ENCODE data around the gene GABARAPL1.

GABARAPL1 gene

GRCh38 chr12:10236720-10237119 is 24.0 kb downstream of the GABARAPL1 start:
- no peak for TF ChIP-seq GATA3 (IDR thresholded peaks at IDR 0.05; ENCODE audit: low read depth, low read length)
- no peak for TF ChIP-seq GATA2 (IDR thresholded peaks at IDR 0.05; ENCODE audit: low read depth, low read length)

- TF ChIP-seq GATA2 (IDR thresholded peaks at IDR 0.05; ENCODE audit: low read depth, low read length) (no peak), GATA3 (IDR thresholded peaks at IDR 0.05; ENCODE audit: low read depth, low read length) (no peak)
Observed at GRCh38 chr12:10238526-10238925, 25.8 kb downstream of the GABARAPL1 start.

GRCh38 chr12:10241290-10241689 is 28.6 kb downstream of the GABARAPL1 start:
- no peak for TF ChIP-seq GATA2 (IDR thresholded peaks at IDR 0.05; ENCODE audit: low read depth, low read length)
- no peak for TF ChIP-seq GATA3 (IDR thresholded peaks at IDR 0.05; ENCODE audit: low read depth, low read length)

- no peak for TF ChIP-seq GATA2 (IDR thresholded peaks at IDR 0.05; ENCODE audit: low read depth, low read length)
- no peak for TF ChIP-seq GATA3 (IDR thresholded peaks at IDR 0.05; ENCODE audit: low read depth, low read length)
Observed at GRCh38 chr12:10241727-10242126, 29.1 kb downstream of the GABARAPL1 start.

GRCh38 chr12:10242539-10242938 is 29.9 kb downstream of the GABARAPL1 start:
- no peak for TF ChIP-seq GATA3 (IDR thresholded peaks at IDR 0.05; ENCODE audit: low read depth, low read length)
- TF ChIP-seq GATA2 (IDR thresholded peaks at IDR 0.05; ENCODE audit: low read depth, low read length) = no peak

GRCh38 chr12:10243818-10244520 is 31.3 kb downstream of the GABARAPL1 start:
- no peak for TF ChIP-seq GATA2 (IDR thresholded peaks at IDR 0.05; ENCODE audit: low read depth, low read length)
- TF ChIP-seq GATA3 (IDR thresholded peaks at IDR 0.05; ENCODE audit: low read depth, low read length) = no peak

GRCh38 chr12:10247436-10248058 is 34.9 kb downstream of the GABARAPL1 start:
- TF ChIP-seq GATA2 (IDR thresholded peaks at IDR 0.05; ENCODE audit: low read depth, low read length) (no peak), GATA3 (IDR thresholded peaks at IDR 0.05; ENCODE audit: low read depth, low read length) (no peak)

- TF ChIP-seq GATA3 (IDR thresholded peaks at IDR 0.05; ENCODE audit: low read depth, low read length) = no peak
- no peak for TF ChIP-seq GATA2 (IDR thresholded peaks at IDR 0.05; ENCODE audit: low read depth, low read length)
Observed at GRCh38 chr12:10249690-10250455, 37.2 kb downstream of the GABARAPL1 start.

GRCh38 chr12:10251669-10252068 is 39.0 kb downstream of the GABARAPL1 start:
- TF ChIP-seq GATA2 (IDR thresholded peaks at IDR 0.05; ENCODE audit: low read depth, low read length) = no peak
- no peak for TF ChIP-seq GATA3 (IDR thresholded peaks at IDR 0.05; ENCODE audit: low read depth, low read length)

GRCh38 chr12:10252201-10252600 is 39.5 kb downstream of the GABARAPL1 start:
- TF ChIP-seq GATA2 (IDR thresholded peaks at IDR 0.05; ENCODE audit: low read depth, low read length) (no peak), GATA3 (IDR thresholded peaks at IDR 0.05; ENCODE audit: low read depth, low read length) (no peak)

GRCh38 chr12:10256064-10256463 is 43.4 kb downstream of the GABARAPL1 start:
- TF ChIP-seq GATA3 (IDR thresholded peaks at IDR 0.05; ENCODE audit: low read depth, low read length) = no peak
- no peak for TF ChIP-seq GATA2 (IDR thresholded peaks at IDR 0.05; ENCODE audit: low read depth, low read length)

GRCh38 chr12:10260927-10261326 is 48.2 kb downstream of the GABARAPL1 start:
- TF ChIP-seq GATA2 (IDR thresholded peaks at IDR 0.05; ENCODE audit: low read depth, low read length) (no peak), GATA3 (IDR thresholded peaks at IDR 0.05; ENCODE audit: low read depth, low read length) (no peak)

GRCh38 chr12:10268037-10268436 is 55.4 kb downstream of the GABARAPL1 start:
- TF ChIP-seq GATA3 (IDR thresholded peaks at IDR 0.05; ENCODE audit: low read depth, low read length) (peak; percentile 50), GATA2 (IDR thresholded peaks at IDR 0.05; ENCODE audit: low read depth, low read length) (peak; percentile 67)

- TF ChIP-seq GATA2 (IDR thresholded peaks at IDR 0.05; ENCODE audit: low read depth, low read length) = no peak
Observed at GRCh38 chr12:10272467-10272866, 59.8 kb downstream of the GABARAPL1 start.
